Astrocyte of the spinal cord (primary cell): ENCODE results near the gene PTP4A1.

Source experiments
- DNase-seq: peaks from one replicate; pipeline ENCODE4 v3.0.0; 2011; ENCODE audit warnings: low read depth, low spot score
- H3K4me3 ChIP-seq: 2 replicates; pipeline ENCODE4 v1.5.1; 2011; ENCODE audit warnings: low read depth, mild to moderate bottlenecking, low read length, moderate library complexity
- CTCF ChIP-seq: IDR thresholded peaks from 2 replicates; pipeline ENCODE4 v1.5.1; 2012; ENCODE audit warnings: low read depth, mild to moderate bottlenecking, low read length, inconsistent platforms
- in situ Hi-C: cut with HindIII; loops from 2 replicates; pipeline ENCODE4 v1.10.0; 2017; ENCODE audit warnings: low sequenced_read_pairs

The PTP4A1 gene

GRCh38 chr6:63537959-63538300 is 34.4 kb upstream of the PTP4A1 start:
- no peak for DNase-seq
- TF ChIP-seq CTCF = no peak
- no peak overlapping the region for H3K4me3 ChIP-seq
- in situ Hi-C loops = no loop called here

- in situ Hi-C loops = no loop called here
- H3K4me3 ChIP-seq = no peak overlapping the region
- no peak for TF ChIP-seq CTCF
Observed at GRCh38 chr6:63538550-63538949, 33.7 kb upstream of the PTP4A1 start.

GRCh38 chr6:63543001-63543400 is 29.3 kb upstream of the PTP4A1 start:
- TF ChIP-seq CTCF = no peak
- in situ Hi-C loops = no loop called here
- no peak overlapping the region for H3K4me3 ChIP-seq
- no peak for DNase-seq

More at GRCh38 chr6:63538550-63538949, 33.7 kb upstream of the PTP4A1 start:
- no peak for DNase-seq

- in situ Hi-C loops = no loop called here
- H3K4me3 ChIP-seq = no peak overlapping the region
- TF ChIP-seq CTCF = no peak
- no peak for DNase-seq
Observed at GRCh38 chr6:63543982-63544381, 28.3 kb upstream of the PTP4A1 start.

GRCh38 chr6:63546236-63546635 is 26.0 kb upstream of the PTP4A1 start:
- in situ Hi-C loops = no loop called here
- no peak for TF ChIP-seq CTCF
- no peak overlapping the region for H3K4me3 ChIP-seq
- no peak for DNase-seq

- TF ChIP-seq CTCF = no peak
- no peak for DNase-seq
- in situ Hi-C loops = no loop called here
- no peak overlapping the region for H3K4me3 ChIP-seq
Observed at GRCh38 chr6:63546697-63547096, 25.6 kb upstream of the PTP4A1 start.

GRCh38 chr6:63549076-63549475 is 23.2 kb upstream of the PTP4A1 start:
- in situ Hi-C loops = no loop called here
- DNase-seq = no peak
- no peak overlapping the region for H3K4me3 ChIP-seq
- no peak for TF ChIP-seq CTCF
